SK-N-SH (cell line): ENCODE results near the gene TCN2. TPM values are rescaled to one million over a fixed set of nuclear protein-coding genes. Genes with fewer than 3 reads are reported as not detected.

Source experiments
- CTCF ChIA-PET: fragments of 300-600, 350-600 bp; formaldehyde crosslinking; extraction: SDS; loops from one replicate; lab custom pipeline; 2021; lab: Yijun Ruan, JAX
- POLR2A ChIA-PET: fragments of 350-600 bp; sonication (Branson Sonifier 250); formaldehyde crosslinking; extraction: SDS; loops from one replicate; lab custom pipeline; 2020; ENCODE audit warnings: antibody characterized with exemption, inconsistent platforms; lab: Yijun Ruan, JAX
- DNase-seq: peaks from one replicate; pipeline ENCODE4 v3.0.0; 2012
- H2AFZ ChIP-seq: fragments of 200-600 bp; sonication (generic); 2 replicates; pipeline ENCODE4 v1.8.1; 2016; ENCODE audit warnings: antibody characterized with exemption, mild to moderate bottlenecking, low read depth
- H3F3A ChIP-seq: fragments of 200-600 bp; sonication (generic); replicated peaks from 2 replicates; pipeline ENCODE3; 2016; ENCODE audit warnings: antibody characterized with exemption, mild to moderate bottlenecking; ENCODE audit not compliant: insufficient read depth
- H3K27ac ChIP-seq, 2 experiments: fragments of 200-500 bp in 1 of 2; fragments of 200-600 bp in 1 of 2; sonication (Bioruptor generic) in 1 of 2; sonication (generic), shearing (Covaris generic) in 1 of 2; 2 replicates each; pipeline versions ENCODE4 v1.5.1 to v1.6.1; 2014 to 2016; ENCODE audit warnings: low read depth in 2 of 2, inconsistent platforms in 1 of 2, low read length in 1 of 2, mild to moderate bottlenecking in 1 of 2, mixed read lengths in 1 of 2
- H3K27me3 ChIP-seq: fragments of 200-600 bp; sonication (generic), shearing (Covaris generic); 2 replicates; pipeline ENCODE4 v1.6.1; 2016; ENCODE audit warnings: mixed run types; ENCODE audit not compliant: insufficient read depth
- H3K36me3 ChIP-seq, 2 experiments: fragments of 200-500 bp in 1 of 2; fragments of 200-600 bp in 1 of 2; sonication (Bioruptor generic) in 1 of 2; sonication (generic) in 1 of 2; replicated peaks in 1 of 2; 2 replicates each; pipeline versions ENCODE3 to v1.5.1; 2014 to 2016; ENCODE audit warnings: low read length in 1 of 2, mild to moderate bottlenecking in 1 of 2; ENCODE audit not compliant: insufficient read depth in 2 of 2, control insufficient read depth in 1 of 2
- H3K4me1 ChIP-seq, 2 experiments: fragments of 200-500 bp in 1 of 2; fragments of 200-600 bp in 1 of 2; sonication (Bioruptor generic) in 1 of 2; sonication (generic), shearing (Covaris generic) in 1 of 2; 2 replicates each; pipeline versions ENCODE4 v1.5.1 to v1.6.1; 2014 to 2016; ENCODE audit warnings: low read depth in 1 of 2, low read length in 1 of 2, mixed run types in 1 of 2; ENCODE audit not compliant: insufficient read depth in 2 of 2, control insufficient read depth in 1 of 2
- H3K4me2 ChIP-seq: fragments of 200-600 bp; sonication (generic), shearing (Covaris generic); 2 replicates; pipeline ENCODE4 v1.6.1; 2017; ENCODE audit warnings: mixed run types
- H3K4me3 ChIP-seq, 2 experiments: fragments of 200-500 bp in 1 of 2; fragments of 200-600 bp in 1 of 2; sonication (Bioruptor generic) in 1 of 2; sonication (generic), shearing (Covaris generic) in 1 of 2; 2 replicates each; pipeline versions ENCODE4 v1.5.1 to v1.8.1; 2014 to 2016; ENCODE audit warnings: low read depth in 2 of 2, inconsistent platforms in 1 of 2, low read length in 1 of 2, mild to moderate bottlenecking in 1 of 2, mixed read lengths in 1 of 2, moderate library complexity in 1 of 2
- H3K79me2 ChIP-seq: fragments of 200-600 bp; sonication (generic); 2 replicates; pipeline ENCODE4 v1.8.1; 2017; ENCODE audit warnings: mild to moderate bottlenecking; ENCODE audit not compliant: insufficient read depth
- H3K9ac ChIP-seq: fragments of 200-600 bp; sonication (generic); 2 replicates; pipeline ENCODE4 v1.6.1; 2017; ENCODE audit warnings: mixed run types
- H3K9me2 ChIP-seq: fragments of 200-600 bp; sonication (generic); 2 replicates; pipeline ENCODE4 v1.6.1; 2017; ENCODE audit warnings: mixed run types
- H3K9me3 ChIP-seq: fragments of 200-600 bp; sonication (generic); 2 replicates; pipeline ENCODE4 v1.6.1; 2017; ENCODE audit warnings: mixed run types, mild to moderate bottlenecking, moderate library complexity
- H4K20me1 ChIP-seq: fragments of 200-600 bp; sonication (generic); 2 replicates; pipeline ENCODE4 v1.6.1; 2017; ENCODE audit warnings: mild to moderate bottlenecking, mixed run types; ENCODE audit not compliant: insufficient read depth
- CHD2 ChIP-seq: fragments of 150-350 bp; IDR thresholded peaks from 2 replicates; pipeline ENCODE4 v1.6.1; 2018; ENCODE audit warnings: low read length; ENCODE audit not compliant: partially characterized antibody
- ELF1 ChIP-seq: IDR thresholded peaks from 2 replicates; pipeline ENCODE4 v1.4.0; 2012
- EP300 ChIP-seq, 2 experiments: IDR thresholded peaks; 2 replicates each; pipeline versions ENCODE4 v1.4.0 to v1.6.1; 2012; ENCODE audit warnings: borderline replicate concordance in 1 of 2, low read depth in 1 of 2, low read length in 1 of 2
- EZH2phosphoT487 ChIP-seq: fragments of 200-600 bp; sonication (generic); IDR thresholded peaks from 2 replicates; pipeline ENCODE4 v1.6.1; 2017; ENCODE audit warnings: low read depth, mixed run types, mild to moderate bottlenecking, antibody characterized with exemption, moderate library complexity, borderline replicate concordance
- FOSL2 ChIP-seq: IDR thresholded peaks from 2 replicates; pipeline ENCODE4 v1.4.0; 2012; ENCODE audit warnings: low read depth, mild to moderate bottlenecking, moderate library complexity, borderline replicate concordance
- FOXM1 ChIP-seq: IDR thresholded peaks from 2 replicates; pipeline ENCODE4 v1.4.0; 2012; ENCODE audit warnings: low read depth, mild to moderate bottlenecking
- GABPA ChIP-seq: IDR thresholded peaks from 2 replicates; pipeline ENCODE4 v1.4.0; 2012; ENCODE audit warnings: low read depth, mild to moderate bottlenecking
- GATA2 ChIP-seq: sonication (generic); formaldehyde crosslinking; IDR thresholded peaks from 2 replicates; pipeline ENCODE4 v1.5.0; 2020; ENCODE audit warnings: mild to moderate bottlenecking, missing genetic modification reagents
- JUND ChIP-seq: IDR thresholded peaks from 2 replicates; pipeline ENCODE4 v1.4.0; 2012
- MEF2A ChIP-seq: IDR thresholded peaks from 2 replicates; pipeline ENCODE4 v1.4.0; 2012; ENCODE audit warnings: low read depth, borderline replicate concordance
- MXI1 ChIP-seq: IDR thresholded peaks from 2 replicates; pipeline ENCODE4 v1.6.1; 2012; ENCODE audit warnings: mild to moderate bottlenecking, low read depth, low read length, improper control_type of control experiment
- NRF1 ChIP-seq: IDR thresholded peaks from 2 replicates; pipeline ENCODE4 v1.6.1; 2012; ENCODE audit warnings: low read depth, mild to moderate bottlenecking, low read length
- POLR2AphosphoS5 ChIP-seq: IDR thresholded peaks from 2 replicates; pipeline ENCODE4 v1.6.1; 2012; ENCODE audit warnings: low read depth, low read length
- RCOR1 ChIP-seq: fragments of 150-350 bp; IDR thresholded peaks from 2 replicates; pipeline ENCODE4 v1.6.1; 2017; ENCODE audit warnings: antibody characterized with exemption, low read length
- RFX5 ChIP-seq: IDR thresholded peaks from 2 replicates; pipeline ENCODE4 v1.6.1; 2012; ENCODE audit warnings: mild to moderate bottlenecking, improper control_type of control experiment, low read length
- RXRA ChIP-seq: IDR thresholded peaks from 2 replicates; pipeline ENCODE4 v1.4.0; 2012; ENCODE audit warnings: low read depth, mild to moderate bottlenecking, borderline replicate concordance
- SIN3A ChIP-seq: IDR thresholded peaks from 2 replicates; pipeline ENCODE4 v1.6.1; 2012; ENCODE audit warnings: low read depth, mild to moderate bottlenecking, low read length, moderate library complexity, borderline replicate concordance
- TAF1 ChIP-seq: IDR thresholded peaks from 2 replicates; pipeline ENCODE4 v1.6.1; 2012; ENCODE audit warnings: low read depth, mild to moderate bottlenecking, low read length, moderate library complexity, borderline replicate concordance
- TCF12 ChIP-seq: IDR thresholded peaks from 2 replicates; pipeline ENCODE4 v1.4.0; 2012
- TEAD4 ChIP-seq: IDR thresholded peaks from 2 replicates; pipeline ENCODE4 v1.4.0; 2012; ENCODE audit warnings: mild to moderate bottlenecking, borderline replicate concordance; ENCODE audit not compliant: insufficient read depth
- YY1 ChIP-seq: IDR thresholded peaks from 2 replicates; pipeline ENCODE4 v1.4.0; 2012; ENCODE audit warnings: low read depth, mild to moderate bottlenecking
- WGBS: methylation state at CpG from one replicate; pipeline ENCODE4 v1.1.6; 2017; ENCODE audit warnings: low lambda C conversion rate; 5-methylcytosine and 5-hydroxymethylcytosine counted together
- polyA plus RNA-seq, 3 experiments: library from polyadenylated mRNA; depleted of rRNA; stranded (reverse); fragments of >200 nt; gene quantifications; 2 replicates each; pipeline ENCODE4 v1.2.3, GENCODE V29; 2012
- TF ChIP-seq, protein P1 (sequence below): IDR thresholded peaks from 2 replicates; pipeline ENCODE4 v1.4.0; 2012; ENCODE audit warnings: low read depth, borderline replicate concordance
- TF ChIP-seq, protein P2 (sequence below): IDR thresholded peaks from 2 replicates; pipeline ENCODE4; 2012
- TF ChIP-seq, protein P3 (sequence below): fragments of 150-350 bp; IDR thresholded peaks from 2 replicates; pipeline ENCODE4 v1.6.1; 2016; ENCODE audit warnings: mild to moderate bottlenecking, low read depth, low read length
- TF ChIP-seq, protein P4 (sequence below): fragments of 200-600 bp; sonication (generic); IDR thresholded peaks from 2 replicates; pipeline ENCODE4 v1.6.1; 2017; ENCODE audit warnings: antibody characterized with exemption, mild to moderate bottlenecking, moderate library complexity
- TF ChIP-seq, protein P5 (sequence below): IDR thresholded peaks from 2 replicates; pipeline ENCODE4 v1.4.0; 2012; ENCODE audit warnings: low read depth

TCN2 gene
- polyA plus RNA-seq, 1 of the 3 experiments (the other 2 are of a cell fraction): 4.1 TPM

DNA sequence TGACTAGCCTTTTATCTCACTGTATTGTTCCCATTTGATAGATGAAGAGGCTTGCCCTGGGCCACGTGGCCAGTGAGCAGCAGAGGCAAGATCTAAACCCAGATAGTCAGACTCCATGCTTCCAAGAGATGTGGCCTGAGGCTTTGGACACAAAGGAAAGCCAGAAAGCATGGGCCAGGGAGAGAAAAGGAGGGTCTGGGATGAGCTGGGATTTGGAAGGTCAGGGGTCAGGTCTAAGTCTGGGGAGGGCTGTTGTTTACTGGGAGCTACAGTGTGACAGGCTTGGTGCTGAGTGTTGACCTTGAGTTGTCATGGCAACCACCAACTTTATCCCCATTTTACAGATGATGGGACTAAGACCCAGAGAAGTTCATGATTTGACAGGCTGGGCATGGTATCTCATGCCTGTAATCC is 30.7 kb downstream of the TCN2 start:
- H3K4me1 ChIP-seq: peaks cover 18 to 37% of the 10 kb centered on the region in 2 experiments; a peak in 3 of 4 replicates
- H2AFZ ChIP-seq: no peak overlapping the region
- H3K9me3 ChIP-seq: no peaks in the 10 kb centered on the region
- H3F3A ChIP-seq: peaks cover 9% of the 10 kb centered on the region
- peaks cover 63% of the 10 kb centered on the region for H3K79me2 ChIP-seq
- ChIA-PET CTCF (interaction anchor here (0.9 to 6.3 kb wide), 3 partner anchors 25 to 254 kb away, joined by 3 to 162 read pairs (median 3); no protein-coding TSS in a partner anchor), POLR2A (interaction anchor here (0.6 kb wide), 1 partner anchor 522 kb away, joined by 3 read pairs; the partner anchor contains the start of gene RNF185)
- H3K4me2 ChIP-seq: peak overlapping the region; percentile 96
- peak overlapping the region in 1 of 2 experiments; percentile 78; a peak in 2 of 4 replicates for H3K4me3 ChIP-seq
- no peak for TF ChIP-seq MEF2A
- no peak for TF ChIP-seq RFX5
- TF ChIP-seq, protein P1, sequence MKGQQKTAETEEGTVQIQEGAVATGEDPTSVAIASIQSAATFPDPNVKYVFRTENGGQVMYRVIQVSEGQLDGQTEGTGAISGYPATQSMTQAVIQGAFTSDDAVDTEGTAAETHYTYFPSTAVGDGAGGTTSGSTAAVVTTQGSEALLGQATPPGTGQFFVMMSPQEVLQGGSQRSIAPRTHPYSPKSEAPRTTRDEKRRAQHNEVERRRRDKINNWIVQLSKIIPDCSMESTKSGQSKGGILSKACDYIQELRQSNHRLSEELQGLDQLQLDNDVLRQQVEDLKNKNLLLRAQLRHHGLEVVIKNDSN: no peak
- no peak for TF ChIP-seq EP300 (IDR thresholded peaks at IDR 0.05; ENCODE audit: borderline replicate concordance in 1 of 2, low read depth in 1 of 2, low read length in 1 of 2)
- TF ChIP-seq RCOR1: 0 out of 2 replicates have a peak, but pooled peaks have one; percentile 23
- TF ChIP-seq, protein P2, sequence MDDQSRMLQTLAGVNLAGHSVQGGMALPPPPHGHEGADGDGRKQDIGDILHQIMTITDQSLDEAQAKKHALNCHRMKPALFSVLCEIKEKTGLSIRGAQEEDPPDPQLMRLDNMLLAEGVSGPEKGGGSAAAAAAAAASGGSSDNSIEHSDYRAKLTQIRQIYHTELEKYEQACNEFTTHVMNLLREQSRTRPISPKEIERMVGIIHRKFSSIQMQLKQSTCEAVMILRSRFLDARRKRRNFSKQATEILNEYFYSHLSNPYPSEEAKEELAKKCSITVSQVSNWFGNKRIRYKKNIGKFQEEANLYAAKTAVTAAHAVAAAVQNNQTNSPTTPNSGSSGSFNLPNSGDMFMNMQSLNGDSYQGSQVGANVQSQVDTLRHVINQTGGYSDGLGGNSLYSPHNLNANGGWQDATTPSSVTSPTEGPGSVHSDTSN: no peak
- no peak for TF ChIP-seq TAF1
- TF ChIP-seq SIN3A: no peak
- no peak for TF ChIP-seq NRF1
- TF ChIP-seq, protein P3, sequence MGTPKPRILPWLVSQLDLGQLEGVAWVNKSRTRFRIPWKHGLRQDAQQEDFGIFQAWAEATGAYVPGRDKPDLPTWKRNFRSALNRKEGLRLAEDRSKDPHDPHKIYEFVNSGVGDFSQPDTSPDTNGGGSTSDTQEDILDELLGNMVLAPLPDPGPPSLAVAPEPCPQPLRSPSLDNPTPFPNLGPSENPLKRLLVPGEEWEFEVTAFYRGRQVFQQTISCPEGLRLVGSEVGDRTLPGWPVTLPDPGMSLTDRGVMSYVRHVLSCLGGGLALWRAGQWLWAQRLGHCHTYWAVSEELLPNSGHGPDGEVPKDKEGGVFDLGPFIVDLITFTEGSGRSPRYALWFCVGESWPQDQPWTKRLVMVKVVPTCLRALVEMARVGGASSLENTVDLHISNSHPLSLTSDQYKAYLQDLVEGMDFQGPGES: no peak
- TF ChIP-seq RXRA: no peak
- no peak for TF ChIP-seq JUND
- TF ChIP-seq EZH2phosphoT487: no peak
- TF ChIP-seq GATA2: peak; percentile 77
- no peak for TF ChIP-seq ELF1
- TF ChIP-seq MXI1: peak; percentile 66
- no peak for TF ChIP-seq FOSL2
- no peak for TF ChIP-seq YY1
- no peak for TF ChIP-seq CHD2
- TF ChIP-seq TEAD4: no peak
- TF ChIP-seq, protein P4, sequence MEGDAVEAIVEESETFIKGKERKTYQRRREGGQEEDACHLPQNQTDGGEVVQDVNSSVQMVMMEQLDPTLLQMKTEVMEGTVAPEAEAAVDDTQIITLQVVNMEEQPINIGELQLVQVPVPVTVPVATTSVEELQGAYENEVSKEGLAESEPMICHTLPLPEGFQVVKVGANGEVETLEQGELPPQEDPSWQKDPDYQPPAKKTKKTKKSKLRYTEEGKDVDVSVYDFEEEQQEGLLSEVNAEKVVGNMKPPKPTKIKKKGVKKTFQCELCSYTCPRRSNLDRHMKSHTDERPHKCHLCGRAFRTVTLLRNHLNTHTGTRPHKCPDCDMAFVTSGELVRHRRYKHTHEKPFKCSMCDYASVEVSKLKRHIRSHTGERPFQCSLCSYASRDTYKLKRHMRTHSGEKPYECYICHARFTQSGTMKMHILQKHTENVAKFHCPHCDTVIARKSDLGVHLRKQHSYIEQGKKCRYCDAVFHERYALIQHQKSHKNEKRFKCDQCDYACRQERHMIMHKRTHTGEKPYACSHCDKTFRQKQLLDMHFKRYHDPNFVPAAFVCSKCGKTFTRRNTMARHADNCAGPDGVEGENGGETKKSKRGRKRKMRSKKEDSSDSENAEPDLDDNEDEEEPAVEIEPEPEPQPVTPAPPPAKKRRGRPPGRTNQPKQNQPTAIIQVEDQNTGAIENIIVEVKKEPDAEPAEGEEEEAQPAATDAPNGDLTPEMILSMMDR: no peak
- no peak for TF ChIP-seq GABPA
- no peak for TF ChIP-seq FOXM1
- no peak for TF ChIP-seq POLR2AphosphoS5
- TF ChIP-seq TCF12: no peak
- TF ChIP-seq, protein P5, sequence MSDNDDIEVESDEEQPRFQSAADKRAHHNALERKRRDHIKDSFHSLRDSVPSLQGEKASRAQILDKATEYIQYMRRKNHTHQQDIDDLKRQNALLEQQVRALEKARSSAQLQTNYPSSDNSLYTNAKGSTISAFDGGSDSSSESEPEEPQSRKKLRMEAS: no peak
- TF ChIP-seq, all 33 proteins: peak for 3
- Histone ChIP-seq H3K36me3 (peaks cover 0 to 3% of the 10 kb centered on the region in 2 experiments), H3K9ac (peak overlapping the region; percentile 86; the same call in 1 of the 2 replicates), H3K27ac (no peak overlapping the region), H4K20me1 (no peaks in the 10 kb centered on the region), H3K9me2 (no peaks in the 10 kb centered on the region), H3K27me3 (no peaks in the 10 kb centered on the region)
- peak; percentile 51 for DNase-seq
- 63% methylated on average over 1 of the region's 1 CpG for WGBS
